Peyer's patch (tissue), 4 donors: ENCODE measurements around the gene INPP5F.

Experiments used
- POLR2A ChIP-seq, 2 donors: fragments of 450-650 bp; IDR thresholded peaks; one replicate each; pipeline ENCODE4 v1.5.1; 2017; ENCODE audit warnings: antibody characterized with exemption in 2 of 2, mild to moderate bottlenecking in 2 of 2, moderate library complexity in 2 of 2
- TF ChIP-seq, protein P1 (sequence below), 6 experiments: fragments of 450-650 bp in 4 of 6; fragments of 200-600 bp in 2 of 6; sonication (generic) in 1 of 6; IDR thresholded peaks; one replicate each; pipeline ENCODE4 v1.5.1; 2017 to 2019; ENCODE audit warnings: antibody characterized with exemption in 6 of 6, mild to moderate bottlenecking in 3 of 6, moderate library complexity in 1 of 6

DNA sequence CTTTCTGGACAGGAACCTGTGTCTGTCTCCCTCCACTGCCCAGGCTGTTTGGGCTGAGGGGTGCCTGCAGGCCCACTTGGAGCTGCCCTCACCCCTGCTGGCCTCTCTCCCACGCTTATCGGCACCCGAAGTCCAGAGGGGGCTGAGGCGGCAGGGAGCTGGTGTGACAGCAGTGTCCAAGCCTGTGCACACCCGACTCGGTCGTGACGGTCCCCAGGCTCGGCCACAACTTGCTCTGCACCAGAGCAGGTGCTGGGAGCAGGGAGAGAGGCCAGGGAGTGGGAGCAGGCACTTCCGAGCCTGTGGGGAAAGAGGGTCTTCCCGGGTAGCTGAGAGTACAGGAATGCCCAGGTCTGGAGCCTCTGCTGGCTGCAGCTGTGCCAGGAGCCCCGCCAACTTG, 23.0 kb downstream of the INPP5F start:
- TF ChIP-seq, protein P1, sequence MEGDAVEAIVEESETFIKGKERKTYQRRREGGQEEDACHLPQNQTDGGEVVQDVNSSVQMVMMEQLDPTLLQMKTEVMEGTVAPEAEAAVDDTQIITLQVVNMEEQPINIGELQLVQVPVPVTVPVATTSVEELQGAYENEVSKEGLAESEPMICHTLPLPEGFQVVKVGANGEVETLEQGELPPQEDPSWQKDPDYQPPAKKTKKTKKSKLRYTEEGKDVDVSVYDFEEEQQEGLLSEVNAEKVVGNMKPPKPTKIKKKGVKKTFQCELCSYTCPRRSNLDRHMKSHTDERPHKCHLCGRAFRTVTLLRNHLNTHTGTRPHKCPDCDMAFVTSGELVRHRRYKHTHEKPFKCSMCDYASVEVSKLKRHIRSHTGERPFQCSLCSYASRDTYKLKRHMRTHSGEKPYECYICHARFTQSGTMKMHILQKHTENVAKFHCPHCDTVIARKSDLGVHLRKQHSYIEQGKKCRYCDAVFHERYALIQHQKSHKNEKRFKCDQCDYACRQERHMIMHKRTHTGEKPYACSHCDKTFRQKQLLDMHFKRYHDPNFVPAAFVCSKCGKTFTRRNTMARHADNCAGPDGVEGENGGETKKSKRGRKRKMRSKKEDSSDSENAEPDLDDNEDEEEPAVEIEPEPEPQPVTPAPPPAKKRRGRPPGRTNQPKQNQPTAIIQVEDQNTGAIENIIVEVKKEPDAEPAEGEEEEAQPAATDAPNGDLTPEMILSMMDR (IDR thresholded peaks at IDR 0.05): no peak
- no peak for TF ChIP-seq POLR2A (IDR thresholded peaks at IDR 0.05)
